ENCODE results near the gene ENPP3. TPM values are rescaled to one million over a fixed set of nuclear protein-coding genes. Genes with fewer than 3 reads are reported as not detected.

ENPP3 gene
- total and polyA plus RNA-seq, 10 of the 15 experiments (the other 5 are each of a cell fraction or from before 2014, with no cell fraction given): 0.01 TPM; not detected in 9

DNA sequence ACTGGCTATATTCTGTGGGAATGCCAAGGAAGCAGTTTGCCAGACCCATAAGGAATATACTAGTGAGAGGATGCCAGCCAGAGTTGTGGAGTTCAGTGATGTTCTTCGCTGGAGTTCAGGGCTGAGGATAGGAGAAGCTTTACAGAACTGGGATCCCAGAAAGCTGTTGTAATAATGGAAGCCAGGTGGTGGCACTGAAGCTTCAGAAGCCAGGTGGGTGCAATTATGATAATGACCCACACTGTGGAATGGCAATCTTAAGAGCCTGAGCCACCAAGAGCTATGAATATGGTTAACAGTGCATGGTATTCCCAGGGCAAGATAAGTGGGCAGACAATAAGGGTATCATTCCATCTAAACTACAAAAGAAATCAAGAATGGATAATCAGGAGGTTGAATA, 145.7 kb downstream of the ENPP3 start (continued):
- TF ChIP-seq BCL11A (IDR thresholded peaks at IDR 0.05; ENCODE audit: low read depth, low read length) (no peak), RAD21 (IDR thresholded peaks at IDR 0.05; ENCODE audit: insufficient read depth, low read depth, low read length) (no peak), IKZF1 (conservative IDR thresholded peaks at IDR 0.05) (no peak), CREM (IDR thresholded peaks at IDR 0.05; ENCODE audit: low read depth) (no peak)

DNA sequence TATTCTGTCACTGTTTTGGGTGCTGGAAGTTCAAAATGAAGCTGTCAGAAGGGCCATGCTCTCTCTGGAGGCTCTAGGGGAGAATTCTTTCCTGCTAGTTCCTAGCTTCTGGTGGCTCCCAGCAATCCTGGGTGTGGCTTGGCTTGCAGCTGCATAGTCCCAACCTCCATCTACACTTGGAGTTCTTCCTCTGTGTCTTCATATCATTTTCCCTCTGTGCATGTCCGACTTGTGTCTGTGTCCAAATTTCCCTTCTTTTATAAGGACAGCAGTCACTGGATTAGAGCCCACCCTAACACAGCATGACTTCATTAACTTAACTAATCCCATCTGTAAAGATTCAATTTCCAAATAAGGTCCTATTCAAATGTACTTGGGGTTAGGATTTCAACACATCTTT, 147.5 kb downstream of the ENPP3 start:
- Histone ChIP-seq H2AFZ (ENCODE audit: control insufficient read depth, low read depth, low read length) (no peak overlapping the region), H3K27me3 (replicated peaks in 1 of 2; ENCODE audit: control insufficient read depth in 2 of 2, insufficient read depth in 2 of 2, low read length in 1 of 2) (no peaks in the 10 kb centered on the region; a peak in 2 of 4 replicates), H3K4me3 (no peak overlapping the region), H3K79me2 (ENCODE audit: control insufficient read depth, insufficient read depth, low read length) (no peaks in the 10 kb centered on the region), H3K9me3 (replicated peaks; ENCODE audit: control insufficient read depth, insufficient read depth, low read length) (no peaks in the 10 kb centered on the region), H3K4me1 (ENCODE audit: control insufficient read depth, insufficient read depth, low read length) (no peaks in the 10 kb centered on the region), H4K20me1 (ENCODE audit: control insufficient read depth, insufficient read depth) (no peaks in the 10 kb centered on the region), H3K9ac (ENCODE audit: control insufficient read depth, insufficient read depth, low read length) (no peak overlapping the region), H3K36me3 (ENCODE audit: control insufficient read depth in 2 of 2, insufficient read depth in 2 of 2, low read length in 1 of 2) (no peaks in the 10 kb centered on the region), H3K4me2 (ENCODE audit: control insufficient read depth, insufficient read depth) (no peak overlapping the region), H3K27ac (ENCODE audit: control insufficient read depth, insufficient read depth) (no peak overlapping the region)
- intact Hi-C loops (cut with micrococcal nuclease; ENCODE audit: unreplicated experiment) (no loop called here), in situ Hi-C loops (cut with MboI) (no loop called here)
- SMC1A ChIA-PET (ENCODE audit: uncharacterized antibody, unreplicated experiment): no interaction called here
- no peak for TF ChIP-seq KAT2A (conservative IDR thresholded peaks at IDR 0.05; ENCODE audit: control insufficient read depth, low read depth, low read length)
- TF ChIP-seq EZH2 (IDR thresholded peaks at IDR 0.05; ENCODE audit: borderline replicate concordance, control insufficient read depth, low read depth, low read length): no peak
- TF ChIP-seq TAF1 (IDR thresholded peaks at IDR 0.05; ENCODE audit: borderline replicate concordance, low read depth, low read length): no peak
- TF ChIP-seq ZNF24 (IDR thresholded peaks at IDR 0.05): no peak
- TF ChIP-seq POU2F2 (IDR thresholded peaks at IDR 0.05; ENCODE audit: borderline replicate concordance, low read depth, low read length): no peak
- TF ChIP-seq, protein P1, sequence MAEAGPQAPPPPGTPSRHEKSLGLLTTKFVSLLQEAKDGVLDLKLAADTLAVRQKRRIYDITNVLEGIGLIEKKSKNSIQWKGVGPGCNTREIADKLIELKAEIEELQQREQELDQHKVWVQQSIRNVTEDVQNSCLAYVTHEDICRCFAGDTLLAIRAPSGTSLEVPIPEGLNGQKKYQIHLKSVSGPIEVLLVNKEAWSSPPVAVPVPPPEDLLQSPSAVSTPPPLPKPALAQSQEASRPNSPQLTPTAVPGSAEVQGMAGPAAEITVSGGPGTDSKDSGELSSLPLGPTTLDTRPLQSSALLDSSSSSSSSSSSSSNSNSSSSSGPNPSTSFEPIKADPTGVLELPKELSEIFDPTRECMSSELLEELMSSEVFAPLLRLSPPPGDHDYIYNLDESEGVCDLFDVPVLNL (IDR thresholded peaks at IDR 0.05; ENCODE audit: low read depth, low read length): no peak
- TF ChIP-seq, protein P2, sequence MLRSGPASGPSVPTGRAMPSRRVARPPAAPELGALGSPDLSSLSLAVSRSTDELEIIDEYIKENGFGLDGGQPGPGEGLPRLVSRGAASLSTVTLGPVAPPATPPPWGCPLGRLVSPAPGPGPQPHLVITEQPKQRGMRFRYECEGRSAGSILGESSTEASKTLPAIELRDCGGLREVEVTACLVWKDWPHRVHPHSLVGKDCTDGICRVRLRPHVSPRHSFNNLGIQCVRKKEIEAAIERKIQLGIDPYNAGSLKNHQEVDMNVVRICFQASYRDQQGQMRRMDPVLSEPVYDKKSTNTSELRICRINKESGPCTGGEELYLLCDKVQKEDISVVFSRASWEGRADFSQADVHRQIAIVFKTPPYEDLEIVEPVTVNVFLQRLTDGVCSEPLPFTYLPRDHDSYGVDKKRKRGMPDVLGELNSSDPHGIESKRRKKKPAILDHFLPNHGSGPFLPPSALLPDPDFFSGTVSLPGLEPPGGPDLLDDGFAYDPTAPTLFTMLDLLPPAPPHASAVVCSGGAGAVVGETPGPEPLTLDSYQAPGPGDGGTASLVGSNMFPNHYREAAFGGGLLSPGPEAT (IDR thresholded peaks at IDR 0.05; ENCODE audit: low read depth): no peak
- no peak for TF ChIP-seq FOXK2 (IDR thresholded peaks at IDR 0.05)
- TF ChIP-seq BCL11A (IDR thresholded peaks at IDR 0.05; ENCODE audit: low read depth, low read length): no peak
- no peak for TF ChIP-seq NFIC (IDR thresholded peaks at IDR 0.05; ENCODE audit: low read depth, low read length)
- ATAC-seq (no peak), FAIRE-seq (no peak), DNase-seq (ENCODE audit: low read depth, low spot score) (no peak)
- WGBS (ENCODE audit: insufficient coverage, insufficient replicate concordance, low lambda C conversion rate, missing lambda C conversion rate): 0% methylated on average over 1 of the region's 1 CpG
- POLR2A ChIA-PET: no interaction called here
- no TSS peak for BruUV-seq (replicated peaks)
- RAD21 ChIA-PET (ENCODE audit: unreplicated experiment): no interaction called here
- CTCF ChIA-PET: no interaction called here

All from GM12878 (cell line).